IMR-90 (cell line): Measurements from ENCODE around the gene STARD8. TPM values are rescaled to one million over a fixed set of nuclear protein-coding genes. Genes with fewer than 3 reads are reported as not detected.
"Not testable (repeated sequence)": the region's sequence is repeated elsewhere in the genome, so short reads cannot be mapped to it uniquely, and the experiment has no call there.

Experiments used
- ATAC-seq: fragments of 200-7000 bp; cut with Tn5 transposase; 2 replicates; pipeline ENCODE4 v1.9.1; 2020; ENCODE audit warnings: low read depth, mild to moderate bottlenecking, moderate library complexity
- BruUV-seq: library from RNA; stranded (reverse); fragments of 400-500 nt; replicated peaks from 2 replicates; lab custom pipeline; 2021; lab: Mats Ljungman, UMichigan
- CTCF ChIA-PET: fragments of 300-600 bp; formaldehyde crosslinking; extraction: SDS; loops from one replicate; lab custom pipeline; 2021; ENCODE audit warnings: antibody characterized with exemption; lab: Yijun Ruan, JAX
- POLR2A ChIA-PET: fragments of 300-600 bp; sonication (Branson Sonifier 250); formaldehyde crosslinking; loops from one replicate; lab custom pipeline; 2022; ENCODE audit warnings: antibody characterized with exemption; ENCODE audit not compliant: unreplicated experiment; lab: Charles Lee
- DNase-seq: peaks from one replicate; pipeline ENCODE4 v3.0.0; 2013
- H2AFZ ChIP-seq: replicated peaks from 2 replicates; pipeline ENCODE3; 2013; ENCODE audit warnings: low read length, mild to moderate bottlenecking; ENCODE audit not compliant: poor library complexity
- H2AK5ac ChIP-seq: 2 replicates; pipeline ENCODE4 v1.6.1; 2013; ENCODE audit warnings: low read depth, low read length, inconsistent platforms
- H2AK9ac ChIP-seq: replicated peaks from 2 replicates; pipeline ENCODE3; 2013; ENCODE audit warnings: mild to moderate bottlenecking, low read depth, low read length, moderate library complexity; ENCODE audit not compliant: poor library complexity
- H2BK120ac ChIP-seq: 2 replicates; pipeline ENCODE4 v1.6.1; 2013; ENCODE audit warnings: low read depth, low read length, inconsistent platforms
- H2BK15ac ChIP-seq: 3 replicates; pipeline ENCODE4 v1.6.1; 2013; ENCODE audit warnings: low read depth, low read length, inconsistent platforms
- H2BK20ac ChIP-seq: 2 replicates; pipeline ENCODE4 v1.6.1; 2013; ENCODE audit warnings: low read depth, mild to moderate bottlenecking, inconsistent platforms, low read length, moderate library complexity
- H2BK5ac ChIP-seq: 2 replicates; pipeline ENCODE4 v1.6.1; 2013; ENCODE audit warnings: mild to moderate bottlenecking, low read depth, low read length, inconsistent platforms; ENCODE audit not compliant: poor library complexity, severe bottlenecking
- H3K14ac ChIP-seq: replicated peaks from 2 replicates; pipeline ENCODE4 v1.6.1; 2013; ENCODE audit warnings: low read depth, low read length, inconsistent platforms
- H3K18ac ChIP-seq: 2 replicates; pipeline ENCODE4 v1.6.1; 2013; ENCODE audit warnings: low read depth, low read length, control low read depth
- H3K23ac ChIP-seq: 2 replicates; pipeline ENCODE4 v1.6.1; 2013; ENCODE audit warnings: low read depth, low read length, inconsistent platforms
- H3K27ac ChIP-seq: 2 replicates; pipeline ENCODE4 v1.5.1; 2013; ENCODE audit warnings: mild to moderate bottlenecking, control low read depth, low read length; ENCODE audit not compliant: insufficient read depth
- H3K27me3 ChIP-seq: 2 replicates; pipeline ENCODE4 v1.6.1; 2013; ENCODE audit warnings: low read length; ENCODE audit not compliant: control insufficient read depth, insufficient read depth
- H3K36me3 ChIP-seq: 2 replicates; pipeline ENCODE4 v1.6.1; 2013; ENCODE audit warnings: low read length, mixed read lengths; ENCODE audit not compliant: control insufficient read depth, insufficient read depth
- H3K4ac ChIP-seq: 2 replicates; pipeline ENCODE4 v1.6.1; 2013; ENCODE audit warnings: low read depth, low read length, inconsistent platforms
- H3K4me1 ChIP-seq: 2 replicates; pipeline ENCODE4 v1.6.1; 2013; ENCODE audit warnings: low read length, mixed read lengths; ENCODE audit not compliant: control insufficient read depth, insufficient read depth
- H3K4me2 ChIP-seq: 2 replicates; pipeline ENCODE4 v1.6.1; 2013; ENCODE audit warnings: low read depth, mild to moderate bottlenecking, control low read depth, low read length, moderate library complexity
- H3K4me3 ChIP-seq: 2 replicates; pipeline ENCODE4 v1.5.1; 2013; ENCODE audit warnings: low read depth, mild to moderate bottlenecking, control low read depth, low read length, moderate library complexity; ENCODE audit not compliant: insufficient read depth
- H3K56ac ChIP-seq: 2 replicates; pipeline ENCODE4 v1.6.1; 2013; ENCODE audit warnings: low read length, inconsistent platforms; ENCODE audit not compliant: insufficient read depth; ENCODE audit errors: extremely low read depth
- H3K79me1 ChIP-seq, 2 experiments: 2 replicates each; pipeline ENCODE4 v1.6.1; 2013; ENCODE audit warnings: low read length in 2 of 2, inconsistent platforms in 1 of 2, low read depth in 1 of 2
- H3K9ac ChIP-seq: 2 replicates; pipeline ENCODE4 v1.6.1; 2013; ENCODE audit warnings: low read depth, low read length, control low read depth
- H3K9me1 ChIP-seq: 2 replicates; pipeline ENCODE4 v1.6.1; 2013; ENCODE audit warnings: low read length, inconsistent platforms; ENCODE audit not compliant: insufficient read depth
- H3K9me3 ChIP-seq: 2 replicates; pipeline ENCODE4 v1.6.1; 2013; ENCODE audit warnings: low read length; ENCODE audit not compliant: control insufficient read depth, insufficient read depth
- H4K20me1 ChIP-seq: 2 replicates; pipeline ENCODE4 v1.6.1; 2013; ENCODE audit warnings: low read length, inconsistent platforms; ENCODE audit not compliant: insufficient read depth
- H4K5ac ChIP-seq: 2 replicates; pipeline ENCODE4 v1.6.1; 2013; ENCODE audit warnings: mild to moderate bottlenecking, low read depth, low read length, control low read depth
- H4K8ac ChIP-seq, 2 experiments: 2 replicates each; pipeline ENCODE4 v1.6.1; 2013; ENCODE audit warnings: low read depth in 2 of 2, low read length in 2 of 2, control low read depth in 1 of 2, inconsistent platforms in 1 of 2
- H4K91ac ChIP-seq: 2 replicates; pipeline ENCODE4 v1.6.1; 2013; ENCODE audit warnings: low read depth, low read length, inconsistent platforms; ENCODE audit not compliant: insufficient read depth
- MAZ ChIP-seq: IDR thresholded peaks from 2 replicates; pipeline ENCODE4 v1.6.1; 2012; ENCODE audit warnings: low read depth, mild to moderate bottlenecking, low read length, improper control_type of control experiment, moderate library complexity, borderline replicate concordance
- RCOR1 ChIP-seq: IDR thresholded peaks from 2 replicates; pipeline ENCODE4 v1.6.1; 2012; ENCODE audit warnings: mild to moderate bottlenecking, low read length, improper control_type of control experiment; ENCODE audit not compliant: insufficient replicate concordance
- WGBS, 2 experiments: methylation state at CpG; one replicate each; pipeline versions ENCODE4 v1.1.5 to v1.1.7; 2013; ENCODE audit warnings: missing lambda C conversion rate in 2 of 2; ENCODE audit not compliant: insufficient read length in 1 of 2; ENCODE audit errors: extremely low coverage in 2 of 2; 5-methylcytosine and 5-hydroxymethylcytosine counted together
- dilution Hi-C: fragments of 300-500 bp; cut with HindIII; formaldehyde crosslinking; loops from one replicate; pipeline ENCODE4 v1.14.3; 2018; ENCODE audit warnings: low sequenced_read_pairs; ENCODE audit not compliant: unreplicated experiment
- in situ Hi-C: fragments of 300-500 bp; cut with MboI; formaldehyde crosslinking; loops from 3 replicates; pipeline ENCODE4 v1.14.3; 2019; ENCODE audit warnings: low sequenced_read_pairs, inconsistent platforms, mixed read lengths
- intact Hi-C: fragments of 100-400 bp; cut with micrococcal nuclease; formaldehyde crosslinking; loops from 2 replicates; pipeline ENCODE4 v1.10.0; 2022
- polyA plus RNA-seq, 3 experiments: library from polyadenylated mRNA; depleted of rRNA; stranded (reverse); fragments of >200 nt; gene quantifications; 2 replicates each; pipeline ENCODE4 v1.2.3, GENCODE V29; 2012; ENCODE audit warnings: low replicate concordance in 1 of 3
- total RNA-seq: library from RNA; depleted of rRNA; stranded (reverse); fragments of >200 nt; gene quantifications from 2 replicates; pipeline ENCODE4 v1.2.3, GENCODE V29; 2012

STARD8 gene
- total and polyA plus RNA-seq, 2 of the 4 experiments (the other 2 are of a cell fraction): 1.6 to 2.3 TPM

DNA sequence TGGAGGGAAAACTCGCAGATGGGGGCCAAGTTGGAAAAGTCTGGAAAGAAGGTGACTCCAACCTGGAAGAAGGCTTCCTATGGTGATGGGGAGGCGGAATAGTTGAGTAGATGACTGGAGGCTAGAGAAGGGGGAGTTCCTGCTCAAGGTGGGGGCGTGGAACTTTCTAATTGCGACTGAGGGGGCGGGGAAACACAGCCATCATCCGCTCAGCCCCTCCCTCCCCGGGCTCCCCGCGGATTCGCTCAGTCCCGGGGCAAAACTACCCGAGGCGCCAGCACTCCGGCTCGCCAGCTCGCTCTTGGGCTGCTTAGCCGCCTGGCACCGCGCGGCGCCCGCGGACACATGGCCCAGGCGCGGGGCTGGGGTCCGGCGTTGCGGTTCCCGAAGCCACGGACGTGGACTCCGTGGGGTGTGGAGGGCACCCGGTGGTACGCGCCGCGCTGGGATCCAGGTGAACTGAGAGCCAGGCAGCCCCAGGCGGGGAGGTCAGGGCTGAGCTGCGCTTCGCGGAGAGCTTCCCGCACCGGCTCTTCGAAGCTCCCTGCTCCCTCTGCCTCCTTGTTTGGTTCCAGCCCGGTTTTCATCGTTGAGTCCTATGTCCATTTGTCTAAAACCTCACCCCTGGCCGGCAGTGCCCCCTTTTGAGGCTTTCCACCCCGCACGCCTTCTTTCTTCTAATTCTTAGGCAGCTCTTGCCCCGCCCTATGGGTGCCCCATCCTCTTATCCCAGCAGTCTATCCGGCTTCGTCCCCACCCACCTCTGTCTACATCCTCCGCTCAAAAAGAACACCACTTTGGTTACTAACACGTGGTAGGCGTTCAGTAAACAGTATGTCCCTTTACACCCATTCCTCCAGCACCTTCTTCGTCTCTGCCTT, 38.9 kb downstream of the STARD8 start:
- TF ChIP-seq MAZ: 0 out of 2 replicates have a peak, but pooled peaks have one; percentile 3
- no peak for TF ChIP-seq RCOR1
- H4K20me1 ChIP-seq: no peaks in the 10 kb centered on the region
- H3K23ac ChIP-seq: no peak overlapping the region
- peaks cover 7% of the 10 kb centered on the region for H3K4me1 ChIP-seq
- H3K27ac ChIP-seq: peak overlapping the region; percentile 32; the same call in 1 of the 2 replicates
- H3K14ac ChIP-seq: peak overlapping the region; percentile 3; the same call in 1 of the 2 replicates
- no TSS peak for BruUV-seq
- ATAC-seq: peak; percentile 82
- peak overlapping the region; percentile 29 for H3K4me3 ChIP-seq
- no peaks in the 10 kb centered on the region for H3K9me3 ChIP-seq
- no peak overlapping the region for H3K56ac ChIP-seq
- peaks cover 2% of the 10 kb centered on the region; the same call in 1 of the 2 replicates for H3K27me3 ChIP-seq
- ChIA-PET CTCF (interaction anchor here (0.8 kb wide), 1 partner anchor 170 kb away, joined by 3 read pairs; no protein-coding TSS in a partner anchor), POLR2A (no interaction called here)
- no peaks in the 10 kb centered on the region for H3K36me3 ChIP-seq
- intact Hi-C loops (loop anchor here (5.0 kb wide), 1 partner anchor 254 kb away; the partner anchor contains the start of gene OPHN1), in situ Hi-C loops (no loop called here), dilution Hi-C loops (no loop called here)
- H3K79me1 ChIP-seq: no peaks in the 10 kb centered on the region
- 0 out of 2 replicates have a peak overlapping the region, but pooled peaks have one; percentile 0 for H3K4ac ChIP-seq
- H2BK20ac ChIP-seq: no peak overlapping the region
- H2AFZ ChIP-seq: peak overlapping the region; percentile 65
- no peak overlapping the region for H3K18ac ChIP-seq
- peak overlapping the region; percentile 52 for H3K4me2 ChIP-seq
- H3K9me1 ChIP-seq: no peaks in the 10 kb centered on the region
- H2BK120ac ChIP-seq: peak overlapping the region; percentile 2; the same call in 1 of the 2 replicates
- H3K9ac ChIP-seq: no peak overlapping the region
- peak overlapping the region; percentile 37; the same call in 1 of the 2 replicates for H4K5ac ChIP-seq
- peak; percentile 22 for DNase-seq
- H2AK5ac ChIP-seq: no peak overlapping the region
- H2AK9ac ChIP-seq: peak overlapping the region; percentile 35
- H2BK15ac ChIP-seq: no peak overlapping the region
- peak overlapping the region in 1 of 2 experiments; percentile 84; a peak in 3 of 4 replicates for H4K8ac ChIP-seq
- WGBS, 2 experiments: 30% methylated on average over 21 of the region's 56 CpGs; no CpG with 5 or more reads in 1 of the 2 experiments
- no peak overlapping the region for H2BK5ac ChIP-seq
- H4K91ac ChIP-seq: peak overlapping the region; percentile 5; the same call in 1 of the 2 replicates

- H3K9ac ChIP-seq, H3K56ac ChIP-seq, H2BK15ac ChIP-seq, H3K9me1 ChIP-seq, H2BK120ac ChIP-seq, H2BK20ac ChIP-seq, H2AK5ac ChIP-seq, H4K20me1 ChIP-seq, POLR2A ChIA-PET, DNase-seq, H4K5ac ChIP-seq, H3K9me3 ChIP-seq, H2AK9ac ChIP-seq, H3K4me1 ChIP-seq, H2BK5ac ChIP-seq, dilution Hi-C loops, CTCF ChIA-PET, H3K14ac ChIP-seq, H2AFZ ChIP-seq, H3K4ac ChIP-seq, BruUV-seq, H3K23ac ChIP-seq, H3K4me3 ChIP-seq, in situ Hi-C loops, H3K18ac ChIP-seq, H3K27me3 ChIP-seq, ATAC-seq, H3K36me3 ChIP-seq, H4K91ac ChIP-seq, H3K79me1 ChIP-seq, H3K27ac ChIP-seq, H3K4me2 ChIP-seq, H4K8ac ChIP-seq: not testable (repeated sequence)
- intact Hi-C loops: loop anchor here (5.0 kb wide), 1 partner anchor 257 kb away; the partner anchor contains the start of gene OPHN1
- no CpG with 5 or more reads among the region's 8 CpGs for WGBS, 2 experiments
Observed at GRCh38 chrX:68688931-68689330, 41.5 kb downstream of the STARD8 start.
